ENCODE data around the gene CRABP1.

The CRABP1 gene

GRCh38 chr15:78322724-78323521, 17.2 kb upstream of the CRABP1 start:
- no peak overlapping the region for H3K4me3 ChIP-seq (ENCODE audit: low read depth, low read length)

GRCh38 chr15:78323693-78324092, 16.5 kb upstream of the CRABP1 start:
- H3K4me3 ChIP-seq (ENCODE audit: low read depth, low read length): no peak overlapping the region
- TF ChIP-seq CTCF (IDR thresholded peaks at IDR 0.05; ENCODE audit: borderline replicate concordance, insufficient read depth, low read depth, low read length): no peak

More at GRCh38 chr15:78322724-78323521, 17.2 kb upstream of the CRABP1 start:
- TF ChIP-seq CTCF (IDR thresholded peaks at IDR 0.05; ENCODE audit: borderline replicate concordance, insufficient read depth, low read depth, low read length): no peak

- TF ChIP-seq CTCF (IDR thresholded peaks at IDR 0.05; ENCODE audit: borderline replicate concordance, insufficient read depth, low read depth, low read length): no peak
Measured at GRCh38 chr15:78324144-78324543, 16.0 kb upstream of the CRABP1 start.

GRCh38 chr15:78325092-78325843, 14.9 kb upstream of the CRABP1 start:
- no peak for TF ChIP-seq CTCF (IDR thresholded peaks at IDR 0.05; ENCODE audit: borderline replicate concordance, insufficient read depth, low read depth, low read length)

More at GRCh38 chr15:78324144-78324543, 16.0 kb upstream of the CRABP1 start:
- H3K4me3 ChIP-seq (ENCODE audit: low read depth, low read length): no peak overlapping the region

GRCh38 chr15:78327466-78327865, 12.7 kb upstream of the CRABP1 start:
- no peak for TF ChIP-seq CTCF (IDR thresholded peaks at IDR 0.05; ENCODE audit: borderline replicate concordance, insufficient read depth, low read depth, low read length)
- no peak overlapping the region for H3K4me3 ChIP-seq (ENCODE audit: low read depth, low read length)

More at GRCh38 chr15:78325092-78325843, 14.9 kb upstream of the CRABP1 start:
- H3K4me3 ChIP-seq (ENCODE audit: low read depth, low read length): no peak overlapping the region

GRCh38 chr15:78329625-78330024, 10.5 kb upstream of the CRABP1 start:
- no peak overlapping the region for H3K4me3 ChIP-seq (ENCODE audit: low read depth, low read length)
- TF ChIP-seq CTCF (IDR thresholded peaks at IDR 0.05; ENCODE audit: borderline replicate concordance, insufficient read depth, low read depth, low read length): no peak
